ENCODE measurements around the gene ITGB3BP. TPM values are rescaled to one million over a fixed set of nuclear protein-coding genes. Genes with fewer than 3 reads are reported as not detected.

ITGB3BP gene
- total RNA-seq, 3 donors from 2014 or later (not counting 1 experiment from before 2014, with no cell fraction given): 20.7 to 29.8 (median 21.3) TPM

- no peak overlapping the region for H3K27ac Mint-ChIP-seq
- TF ChIP-seq, protein P1, sequence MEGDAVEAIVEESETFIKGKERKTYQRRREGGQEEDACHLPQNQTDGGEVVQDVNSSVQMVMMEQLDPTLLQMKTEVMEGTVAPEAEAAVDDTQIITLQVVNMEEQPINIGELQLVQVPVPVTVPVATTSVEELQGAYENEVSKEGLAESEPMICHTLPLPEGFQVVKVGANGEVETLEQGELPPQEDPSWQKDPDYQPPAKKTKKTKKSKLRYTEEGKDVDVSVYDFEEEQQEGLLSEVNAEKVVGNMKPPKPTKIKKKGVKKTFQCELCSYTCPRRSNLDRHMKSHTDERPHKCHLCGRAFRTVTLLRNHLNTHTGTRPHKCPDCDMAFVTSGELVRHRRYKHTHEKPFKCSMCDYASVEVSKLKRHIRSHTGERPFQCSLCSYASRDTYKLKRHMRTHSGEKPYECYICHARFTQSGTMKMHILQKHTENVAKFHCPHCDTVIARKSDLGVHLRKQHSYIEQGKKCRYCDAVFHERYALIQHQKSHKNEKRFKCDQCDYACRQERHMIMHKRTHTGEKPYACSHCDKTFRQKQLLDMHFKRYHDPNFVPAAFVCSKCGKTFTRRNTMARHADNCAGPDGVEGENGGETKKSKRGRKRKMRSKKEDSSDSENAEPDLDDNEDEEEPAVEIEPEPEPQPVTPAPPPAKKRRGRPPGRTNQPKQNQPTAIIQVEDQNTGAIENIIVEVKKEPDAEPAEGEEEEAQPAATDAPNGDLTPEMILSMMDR (IDR thresholded peaks at IDR 0.05): peak; percentile 69
These were observed 14.9 kb upstream of the ITGB3BP start for GRCh38 chr1:63537940-63538339.

GRCh38 chr1:63537006-63537405 is 14.0 kb upstream of the ITGB3BP start:
- Mint-ChIP-seq H3K4me3 (no peak overlapping the region), H3K27ac (no peak overlapping the region), H3K36me3 (no peaks in the 10 kb centered on the region), H3K9me3 (no peaks in the 10 kb centered on the region), H3K27me3 (ENCODE audit: low read depth in 2 of 2) (no peaks in the 10 kb centered on the region), H3K4me1 (no peaks in the 10 kb centered on the region)
- Histone ChIP-seq H3K4me1 (ENCODE audit: control insufficient read depth, insufficient read depth, low read length) (no peaks in the 10 kb centered on the region), H3K9me3 (ENCODE audit: control insufficient read depth, insufficient read depth, low read length) (no peaks in the 10 kb centered on the region), H3K27me3 (ENCODE audit: control insufficient read depth, insufficient read depth, low read length) (no peaks in the 10 kb centered on the region), H3K4me3 (ENCODE audit: low read length) (no peak overlapping the region), H3K27ac (ENCODE audit: low read length) (no peak overlapping the region), H3K36me3 (ENCODE audit: control insufficient read depth, insufficient read depth, low read length) (peaks cover 18% of the 10 kb centered on the region)
- no CpG with 5 or more reads among the region's 2 CpGs for WGBS (ENCODE audit: insufficient coverage)
- ATAC-seq (no peak), DNase-seq (no peak)
- TF ChIP-seq, protein P1 (IDR thresholded peaks at IDR 0.05): no peak
- intact Hi-C loops (cut with micrococcal nuclease): loop anchor here (5.0 kb wide), 1 partner anchor 695 kb away; no protein-coding TSS in a partner anchor

More at GRCh38 chr1:63537940-63538339, 14.9 kb upstream of the ITGB3BP start:
- Histone ChIP-seq H3K4me3 (ENCODE audit: low read length) (no peak overlapping the region), H3K4me1 (ENCODE audit: control insufficient read depth, insufficient read depth, low read length) (no peaks in the 10 kb centered on the region), H3K36me3 (ENCODE audit: control insufficient read depth, insufficient read depth, low read length) (peaks cover 14% of the 10 kb centered on the region), H3K9me3 (ENCODE audit: control insufficient read depth, insufficient read depth, low read length) (no peaks in the 10 kb centered on the region), H3K27ac (ENCODE audit: low read length) (no peak overlapping the region), H3K27me3 (ENCODE audit: control insufficient read depth, insufficient read depth, low read length) (no peaks in the 10 kb centered on the region)
- H3K27me3 Mint-ChIP-seq (ENCODE audit: low read depth in 2 of 2): no peaks in the 10 kb centered on the region
- intact Hi-C loops (cut with micrococcal nuclease): loop anchor here (5.0 kb wide), 1 partner anchor 696 kb away; no protein-coding TSS in a partner anchor
- ATAC-seq (no peak), DNase-seq (peak in 1 of 2 donors; percentile 24)
- no peaks in the 10 kb centered on the region for H3K36me3 Mint-ChIP-seq
- no peaks in the 10 kb centered on the region for H3K9me3 Mint-ChIP-seq
- no peaks in the 10 kb centered on the region for H3K4me1 Mint-ChIP-seq
- WGBS (ENCODE audit: insufficient coverage): no CpG with 5 or more reads among the region's 1 CpG
- no peak overlapping the region for H3K4me3 Mint-ChIP-seq

GRCh38 chr1:63534406-63534805 is 11.4 kb upstream of the ITGB3BP start:
- Mint-ChIP-seq H3K9me3 (no peaks in the 10 kb centered on the region), H3K4me1 (no peaks in the 10 kb centered on the region), H3K36me3 (no peaks in the 10 kb centered on the region), H3K27me3 (ENCODE audit: low read depth in 2 of 2) (no peaks in the 10 kb centered on the region), H3K4me3 (no peak overlapping the region), H3K27ac (no peak overlapping the region)
- intact Hi-C loops (cut with micrococcal nuclease): no loop called here
- TF ChIP-seq, protein P1 (IDR thresholded peaks at IDR 0.05): no peak
- Histone ChIP-seq H3K27me3 (ENCODE audit: control insufficient read depth, insufficient read depth, low read length) (no peaks in the 10 kb centered on the region), H3K9me3 (ENCODE audit: control insufficient read depth, insufficient read depth, low read length) (no peaks in the 10 kb centered on the region), H3K4me3 (ENCODE audit: low read length) (no peak overlapping the region), H3K36me3 (ENCODE audit: control insufficient read depth, insufficient read depth, low read length) (peaks cover 18% of the 10 kb centered on the region), H3K27ac (ENCODE audit: low read length) (no peak overlapping the region), H3K4me1 (ENCODE audit: control insufficient read depth, insufficient read depth, low read length) (no peaks in the 10 kb centered on the region)
- ATAC-seq (no peak), DNase-seq (no peak)

GRCh38 chr1:63533931-63534330 is 10.9 kb upstream of the ITGB3BP start:
- TF ChIP-seq, protein P1 (IDR thresholded peaks at IDR 0.05): no peak
- DNase-seq (no peak), ATAC-seq (no peak)
- no peak overlapping the region for H3K4me3 Mint-ChIP-seq
- H3K4me3 ChIP-seq (ENCODE audit: low read length): no peak overlapping the region
- H3K36me3 Mint-ChIP-seq: no peaks in the 10 kb centered on the region
- intact Hi-C loops (cut with micrococcal nuclease): no loop called here
- 75% methylated on average over 1 of the region's 1 CpG for WGBS (ENCODE audit: insufficient coverage)
- H3K27ac Mint-ChIP-seq: no peak overlapping the region
- no peaks in the 10 kb centered on the region for H3K4me1 ChIP-seq (ENCODE audit: control insufficient read depth, insufficient read depth, low read length)
- H3K27me3 ChIP-seq (ENCODE audit: control insufficient read depth, insufficient read depth, low read length): no peaks in the 10 kb centered on the region
- no peak overlapping the region for H3K27ac ChIP-seq (ENCODE audit: low read length)
- no peaks in the 10 kb centered on the region for H3K9me3 ChIP-seq (ENCODE audit: control insufficient read depth, insufficient read depth, low read length)
- peaks cover 18% of the 10 kb centered on the region for H3K36me3 ChIP-seq (ENCODE audit: control insufficient read depth, insufficient read depth, low read length)
- H3K9me3 Mint-ChIP-seq: no peaks in the 10 kb centered on the region
- H3K4me1 Mint-ChIP-seq: no peaks in the 10 kb centered on the region
- no peaks in the 10 kb centered on the region for H3K27me3 Mint-ChIP-seq (ENCODE audit: low read depth in 2 of 2)
